HEK293T (cell line): ENCODE data around the gene RTEL1.

Experiments
- HDGF ChIP-seq: fragments of 450-650 bp; IDR thresholded peaks from 2 replicates; pipeline ENCODE4 v1.6.1; 2017; ENCODE audit warnings: antibody characterized with exemption, borderline replicate concordance
- ZNF384 ChIP-seq: fragments of 450-650 bp; IDR thresholded peaks from 2 replicates; pipeline ENCODE4 v1.6.1; 2016

GRCh38 chr20:63622096-63622495, 36.0 kb upstream of the RTEL1 start:
- TF ChIP-seq ZNF384: no peak
- TF ChIP-seq HDGF: no peak
